ENCODE measurements around the gene ZNF488.

ZNF488 gene

DNA sequence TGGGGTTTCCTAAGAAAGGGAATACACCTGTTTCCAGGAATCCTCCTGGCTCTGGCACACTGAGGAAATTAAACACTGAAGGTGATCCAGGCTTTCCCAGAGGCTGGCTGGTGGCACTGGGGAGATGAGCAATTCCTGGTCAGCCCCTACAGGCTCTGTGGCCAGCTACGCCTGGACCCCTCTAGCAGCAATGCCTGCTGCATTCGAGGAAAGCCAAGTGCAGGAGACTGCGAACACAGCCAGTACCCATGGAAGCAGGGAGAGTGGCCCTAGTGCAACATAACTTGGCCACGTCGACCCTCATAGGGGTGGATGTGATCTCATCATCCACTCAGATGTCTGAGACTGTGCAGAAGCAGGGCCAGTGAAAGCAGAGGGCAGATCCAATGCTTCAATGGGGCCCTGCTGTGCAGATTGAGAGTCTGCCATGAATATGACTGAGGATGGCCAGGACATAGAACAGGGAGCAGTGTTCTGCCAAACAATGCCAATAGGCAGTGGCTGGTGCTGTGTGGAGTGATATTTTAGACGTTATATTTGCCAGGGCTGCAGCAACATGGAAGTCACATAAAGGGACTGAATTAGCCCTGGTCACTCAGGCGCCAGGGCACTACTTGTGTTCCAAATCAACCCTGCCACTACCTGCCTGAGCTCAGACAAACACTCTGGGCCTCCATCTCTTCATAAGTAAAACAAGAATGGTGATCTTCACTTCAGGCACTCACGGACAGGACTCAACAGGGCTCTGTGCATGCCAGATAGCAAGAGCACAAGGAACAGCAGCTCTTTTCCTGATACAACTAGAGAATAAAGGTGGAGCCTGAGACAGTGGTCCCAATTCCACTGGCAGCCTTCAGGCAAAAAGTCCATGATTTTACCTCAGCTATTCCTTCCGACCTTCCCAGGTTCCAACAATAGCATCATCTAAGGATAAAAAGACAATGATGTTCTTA, 2.4 kb downstream of the ZNF488 start:
- DNase-seq, result no peak

GRCh38 chr10:47381103-47381395, 3.0 kb downstream of the ZNF488 start:
- DNase-seq, result no peak

- DNase-seq, result no peak
Observed at GRCh38 chr10:47380341-47381102, 3.6 kb downstream of the ZNF488 start.

DNA sequence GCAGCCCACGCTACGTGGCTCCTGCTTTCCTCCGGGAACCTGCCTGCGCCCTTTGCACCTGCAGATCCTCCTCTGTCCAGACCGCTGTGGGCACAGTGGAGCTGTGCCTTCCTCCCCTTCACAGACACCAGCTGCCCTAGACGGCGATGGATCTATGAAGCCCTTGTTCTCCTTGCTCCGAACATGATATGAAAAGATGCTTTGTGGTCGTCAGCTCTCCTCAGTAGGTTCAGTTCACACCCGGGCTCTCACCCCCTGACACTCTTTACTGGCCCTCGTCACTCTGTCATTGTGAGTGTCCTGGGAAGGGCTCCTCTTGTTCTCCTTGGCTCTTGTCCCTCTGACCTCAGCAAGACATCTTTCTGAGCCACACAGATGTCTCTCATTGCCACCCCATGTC, 4.2 kb downstream of the ZNF488 start:
- no peak for DNase-seq

DNA sequence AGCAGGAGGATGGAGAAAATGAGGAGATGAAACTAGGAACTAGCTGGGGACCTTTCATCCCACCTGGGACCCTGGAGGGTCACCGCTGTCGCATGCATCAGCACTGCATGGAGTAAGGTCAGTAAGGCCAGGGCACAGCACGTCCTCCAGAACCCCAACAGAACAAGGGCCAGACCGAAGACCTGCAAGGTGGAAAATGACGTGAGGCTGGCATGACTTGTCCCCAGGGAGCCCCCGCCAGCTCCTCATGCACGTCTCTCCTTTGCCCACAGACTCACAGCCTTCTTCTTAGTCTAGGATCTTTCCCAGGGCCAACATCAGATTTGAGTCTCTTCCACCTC, 4.7 kb downstream of the ZNF488 start:
- no peak for DNase-seq

- no peak for DNase-seq
Observed at GRCh38 chr10:47378606-47379444, 5.3 kb downstream of the ZNF488 start.

- DNase-seq, result no peak
Observed at GRCh38 chr10:47378183-47378510, 5.9 kb downstream of the ZNF488 start.

DNA sequence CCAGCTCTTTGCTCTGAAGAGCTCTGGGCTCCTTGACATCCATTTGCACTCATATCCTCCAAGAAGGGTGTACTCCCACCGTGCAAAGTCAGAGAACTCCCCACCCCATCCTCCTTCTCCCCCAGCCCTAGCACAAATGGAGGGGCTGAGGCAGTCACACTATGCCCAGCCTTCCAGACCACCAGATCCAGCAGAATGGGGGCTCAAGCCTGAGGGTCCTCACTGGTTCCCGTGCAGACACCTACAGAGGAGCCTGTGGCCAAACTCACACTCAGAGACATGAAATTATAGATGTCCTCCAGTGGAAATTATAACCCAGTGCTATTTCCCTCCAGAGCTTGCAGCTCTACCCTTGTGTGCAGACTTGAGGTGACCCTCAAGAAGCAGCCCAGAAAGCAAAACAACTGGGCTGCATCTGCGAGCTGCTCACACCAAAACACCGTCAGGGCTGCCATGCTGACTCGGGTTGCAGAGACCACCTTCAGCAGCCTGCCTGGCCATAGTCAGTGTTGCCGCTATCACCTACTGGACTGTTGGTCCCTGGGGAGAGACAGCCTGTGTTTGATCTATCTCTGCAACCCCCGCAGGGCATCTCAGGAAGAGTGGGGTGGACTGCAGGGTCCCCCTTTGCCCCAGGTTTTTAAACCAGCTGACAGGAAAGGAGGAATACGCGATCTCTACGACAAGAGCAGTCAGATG, 7.4 kb downstream of the ZNF488 start:
- DNase-seq, result no peak

- no peak for DNase-seq
Observed at GRCh38 chr10:47374611-47375536, 9.2 kb downstream of the ZNF488 start.

DNA sequence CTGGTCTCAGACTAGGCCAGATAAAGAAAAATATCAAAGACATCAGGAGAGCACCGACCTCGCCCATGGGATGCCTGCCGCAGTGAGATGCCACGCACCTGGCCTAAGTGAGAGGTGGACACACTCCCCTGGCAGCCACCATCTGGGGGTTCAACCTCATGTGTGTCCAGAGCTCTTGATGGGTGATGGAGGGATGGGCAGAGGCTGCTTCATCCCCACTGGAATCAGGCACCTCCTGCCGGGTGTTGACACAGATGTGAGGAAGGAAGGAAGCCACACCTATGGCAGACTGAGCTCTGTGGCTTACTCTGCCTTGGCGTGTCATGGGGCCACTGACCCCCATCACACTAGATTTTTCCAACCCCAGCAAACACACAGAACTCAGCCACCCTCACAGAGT, 11.4 kb downstream of the ZNF488 start:
- no peak for DNase-seq

- no peak for DNase-seq
Observed at GRCh38 chr10:47371629-47372485, 12.2 kb downstream of the ZNF488 start.

DNA sequence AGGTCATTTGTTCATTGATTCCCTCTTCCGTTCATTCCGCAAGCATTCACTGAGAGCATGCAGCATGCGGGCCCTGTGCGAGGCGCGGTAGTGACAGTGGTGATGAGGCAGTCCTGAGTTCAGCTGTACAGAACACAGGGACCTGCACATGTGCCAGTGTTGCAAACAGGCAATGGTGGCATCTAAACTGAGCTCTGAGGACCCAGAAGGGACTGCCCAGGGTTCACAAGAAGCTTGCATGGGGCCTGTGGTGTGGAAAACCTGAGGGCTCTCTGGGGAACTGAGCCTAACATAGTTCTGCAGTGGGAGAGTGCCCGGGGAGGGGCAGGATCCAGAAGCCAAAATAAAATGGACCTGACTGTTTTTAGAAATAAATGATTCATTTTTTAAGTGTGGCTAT, 13.2 kb downstream of the ZNF488 start:
- DNase-seq, result no peak

DNA sequence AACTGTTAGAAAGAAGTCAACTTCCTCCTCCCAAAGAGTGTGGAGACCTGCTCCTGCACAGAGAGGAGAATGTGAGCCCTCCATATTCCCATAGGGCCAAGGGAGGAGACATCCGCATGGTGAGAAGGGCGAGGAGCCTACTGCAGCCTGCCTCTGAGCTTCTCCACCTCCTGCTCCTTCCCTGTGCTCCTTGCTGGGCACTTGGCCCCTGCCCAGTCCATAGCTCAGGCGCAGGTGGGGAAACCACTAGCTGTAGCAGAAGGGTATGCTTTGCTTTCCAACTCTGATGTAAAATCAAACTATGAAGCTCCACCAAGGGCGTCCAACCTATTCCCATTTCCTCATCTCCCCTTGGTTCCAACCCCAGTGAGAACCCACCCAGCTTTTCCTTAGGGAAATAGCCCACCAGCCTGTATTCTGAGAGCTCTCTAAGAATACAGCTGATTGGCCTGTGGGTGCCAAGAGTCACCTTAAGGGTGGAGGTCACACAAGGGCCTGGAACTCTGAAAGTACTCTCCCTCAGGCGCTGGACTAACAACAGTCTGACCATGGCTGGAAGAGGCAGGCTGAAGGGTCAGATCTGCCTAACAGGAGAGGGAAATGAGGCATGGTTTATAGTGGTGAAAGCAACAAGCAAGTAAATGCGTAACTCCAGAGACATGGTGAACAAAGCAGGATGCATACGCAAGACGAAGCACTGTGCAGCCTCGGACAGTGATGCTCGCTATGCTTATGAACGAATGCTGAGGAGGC, 13.9 kb downstream of the ZNF488 start:
- DNase-seq, result no peak

DNA sequence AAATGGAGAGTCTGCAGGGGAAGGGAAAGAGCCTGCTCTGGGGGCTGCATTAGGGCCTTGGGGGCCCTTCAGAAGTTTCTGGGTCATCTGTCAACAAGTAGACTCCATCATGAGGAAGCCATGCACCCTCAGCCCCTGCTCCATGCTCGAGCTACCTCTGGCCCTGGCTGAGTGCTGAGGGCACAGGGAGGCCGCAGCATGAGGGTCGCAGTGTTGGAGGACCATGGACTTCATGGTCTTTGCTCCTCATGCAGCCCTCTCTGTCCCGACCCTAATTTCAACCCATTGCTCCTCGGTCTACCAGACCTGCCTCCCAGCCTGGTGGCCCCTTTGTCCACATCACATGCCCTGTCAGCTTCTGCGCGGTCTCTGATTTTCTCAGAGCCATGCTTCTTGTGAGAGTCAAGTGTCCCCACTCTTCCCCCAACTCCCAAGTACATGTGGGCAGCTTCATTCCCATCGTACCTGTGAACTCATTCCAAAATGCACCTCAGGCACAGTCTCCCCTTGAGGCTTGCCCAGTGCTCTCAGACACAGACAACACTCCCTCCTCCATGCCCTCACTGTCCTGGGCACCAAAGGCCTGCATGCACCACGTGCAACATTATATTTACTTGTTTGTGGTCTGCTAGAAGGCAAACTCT, 14.7 kb downstream of the ZNF488 start:
- no peak for DNase-seq

DNA sequence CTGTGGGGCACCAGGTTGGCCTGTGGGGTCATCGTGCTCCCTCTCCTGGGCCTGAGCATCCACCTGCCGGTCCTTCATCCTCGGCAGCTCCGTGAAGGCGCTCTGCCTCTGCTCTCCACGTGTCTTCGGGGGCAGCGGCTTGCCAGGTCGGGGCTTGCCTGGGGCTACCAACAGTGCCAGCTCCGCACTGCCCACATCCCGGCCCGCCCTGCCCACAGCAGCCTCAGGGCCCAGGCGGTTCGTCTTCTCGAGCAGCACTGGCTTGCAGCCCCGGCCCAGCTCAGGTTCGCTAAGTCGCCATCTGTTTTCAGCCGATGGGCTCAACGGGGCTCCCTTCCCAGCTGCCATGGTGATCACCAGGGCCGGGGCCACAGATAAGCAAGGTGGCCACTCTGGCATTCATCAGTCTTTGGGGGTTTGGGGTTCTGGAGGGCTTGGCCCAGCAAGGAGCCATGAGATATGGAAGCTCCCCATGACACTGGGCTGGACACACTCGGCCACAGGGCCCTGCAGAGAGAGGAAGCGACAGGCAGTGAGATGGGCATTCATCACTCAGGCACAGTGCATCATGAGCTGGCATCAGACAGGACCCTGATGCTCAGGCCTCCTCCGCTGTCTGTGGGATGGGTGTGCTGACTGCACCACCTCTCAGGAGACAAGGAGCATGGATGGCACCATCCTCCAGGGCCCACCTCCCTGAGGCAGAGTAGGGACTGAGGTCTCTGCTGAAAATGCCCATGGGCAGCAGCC, 15.5 kb downstream of the ZNF488 start:
- no peak for DNase-seq

- no peak for DNase-seq
Observed at GRCh38 chr10:47367646-47368045, 16.4 kb downstream of the ZNF488 start.

DNA sequence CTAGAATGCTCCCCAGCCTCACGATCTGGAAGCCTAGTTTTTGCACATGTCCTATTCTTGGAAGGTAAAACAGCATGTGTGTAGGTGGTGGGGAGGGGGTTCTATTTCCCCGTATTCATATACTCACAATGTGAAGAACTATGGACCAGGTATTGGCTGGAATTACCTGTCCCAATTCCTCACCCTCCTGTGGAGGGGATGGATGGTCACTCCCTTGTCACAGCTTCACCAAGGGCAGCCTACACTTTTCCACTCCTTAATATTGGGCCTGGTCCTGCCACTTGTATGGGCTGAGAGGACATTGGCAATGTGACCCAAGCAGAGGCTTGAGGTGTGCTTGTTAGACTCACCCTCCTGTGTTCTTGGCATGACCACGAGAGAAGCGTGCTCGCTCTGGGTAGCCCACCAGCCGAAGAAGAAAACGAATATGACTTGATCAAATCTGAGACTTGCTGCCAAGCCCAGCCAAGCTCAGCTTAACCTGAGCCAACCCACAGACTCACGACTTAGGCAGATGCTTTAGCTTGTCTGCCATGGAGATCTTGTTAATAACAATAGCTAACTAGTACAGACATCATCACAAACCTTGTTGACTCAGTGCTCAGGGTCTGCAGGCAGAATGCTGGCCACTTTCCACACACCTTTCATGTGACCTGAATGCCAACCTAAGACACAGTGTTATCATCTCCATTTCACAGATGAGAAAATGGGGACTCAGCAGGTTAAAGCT, 17.2 kb downstream of the ZNF488 start:
- no peak for DNase-seq

GRCh38 chr10:47366181-47366631, 17.9 kb downstream of the ZNF488 start:
- no peak for DNase-seq
